GM04503 (cell line): Measurements from ENCODE around the gene SLC9A4.
"Not testable (repeated sequence)": the region's sequence is repeated elsewhere in the genome, so short reads cannot be mapped to it uniquely, and the experiment has no call there.

Experiments
- DNase-seq: peaks from one replicate; pipeline ENCODE4 v3.0.0-alpha.2; 2012; ENCODE audit warnings: low read depth

Gene SLC9A4

GRCh38 chr2:102549027-102549426, 76.0 kb downstream of the SLC9A4 start:
- no peak for DNase-seq

- DNase-seq: no peak
These were observed 77.1 kb downstream of the SLC9A4 start for GRCh38 chr2:102550151-102550550.

- no peak for DNase-seq
These were observed 78.5 kb downstream of the SLC9A4 start for GRCh38 chr2:102551329-102552096.

- DNase-seq: no peak
These were observed 80.6 kb downstream of the SLC9A4 start for GRCh38 chr2:102553601-102554000.

GRCh38 chr2:102558463-102558862, 85.4 kb downstream of the SLC9A4 start:
- no peak for DNase-seq

GRCh38 chr2:102562542-102562941, 89.5 kb downstream of the SLC9A4 start:
- not testable (repeated sequence) for DNase-seq

- no peak for DNase-seq
These were observed 102.9 kb downstream of the SLC9A4 start for GRCh38 chr2:102575888-102576287.

- DNase-seq: no peak
These were observed 105.3 kb downstream of the SLC9A4 start for GRCh38 chr2:102578376-102578775.

GRCh38 chr2:102581911-102582310, 108.9 kb downstream of the SLC9A4 start:
- no peak for DNase-seq

- no peak for DNase-seq
These were observed 109.8 kb downstream of the SLC9A4 start for GRCh38 chr2:102582845-102583244.
